Measurements from ENCODE around the gene SERPING1.
"Not testable (repeated sequence)": the region's sequence is repeated elsewhere in the genome, so short reads cannot be mapped to it uniquely, and the experiment has no call there.

SERPING1 gene

GRCh38 chr11:57638811-57639320, 41.4 kb downstream of the SERPING1 start:
- DNase-seq, result no peak

GRCh38 chr11:57639321-57640067, 42.0 kb downstream of the SERPING1 start:
- DNase-seq, result no peak

GRCh38 chr11:57640068-57640800, 42.7 kb downstream of the SERPING1 start:
- no peak for DNase-seq

- DNase-seq, result peak in 1 of 2 donors; percentile 53
These were observed 43.7 kb downstream of the SERPING1 start for GRCh38 chr11:57641011-57641807.

- DNase-seq, result no peak
These were observed 46.3 kb downstream of the SERPING1 start for GRCh38 chr11:57643802-57644201.

- DNase-seq, result peak; percentile 59 to 75
These were observed 47.5 kb downstream of the SERPING1 start for GRCh38 chr11:57644748-57645688.

GRCh38 chr11:57645689-57646085, 48.2 kb downstream of the SERPING1 start:
- DNase-seq, result no peak

- DNase-seq, result no peak
These were observed 48.8 kb downstream of the SERPING1 start for GRCh38 chr11:57646194-57646798.

- DNase-seq, result no peak
These were observed 49.4 kb downstream of the SERPING1 start for GRCh38 chr11:57646799-57647303.

GRCh38 chr11:57647372-57647771, 49.9 kb downstream of the SERPING1 start:
- DNase-seq, result no peak

GRCh38 chr11:57647960-57648800, 50.7 kb downstream of the SERPING1 start:
- DNase-seq, result peak; percentile 14 to 36

- DNase-seq, result peak in 1 of 2 donors; percentile 35
These were observed 51.6 kb downstream of the SERPING1 start for GRCh38 chr11:57648801-57649735.

- peak; percentile 73 to 78 for DNase-seq
These were observed 52.6 kb downstream of the SERPING1 start, which contains the start of gene YPEL4 for GRCh38 chr11:57649826-57650738. YPEL4 (minus strand) TSS chr11:57649912; CDS start chr11:57647107, 2,805 bp downstream.

- no peak for DNase-seq
These were observed 53.2 kb downstream of the SERPING1 start for GRCh38 chr11:57650739-57651090.

- no peak for DNase-seq
These were observed 53.9 kb downstream of the SERPING1 start for GRCh38 chr11:57651408-57651807.

GRCh38 chr11:57652230-57652629, 54.7 kb downstream of the SERPING1 start:
- not testable (repeated sequence) for DNase-seq

GRCh38 chr11:57652662-57653061, 55.2 kb downstream of the SERPING1 start:
- DNase-seq, result no peak

- no peak for DNase-seq
These were observed 55.7 kb downstream of the SERPING1 start for GRCh38 chr11:57653163-57653562.

Measured in hippocampal formation (tissue), 2 donors.